IMR-90 (cell line): ENCODE results near the gene VAC14. TPM values are rescaled to one million over a fixed set of nuclear protein-coding genes. Genes with fewer than 3 reads are reported as not detected.

Experiments
- ATAC-seq: fragments of 200-7000 bp; cut with Tn5 transposase; 2 replicates; pipeline ENCODE4 v1.9.1; 2020; ENCODE audit warnings: low read depth, mild to moderate bottlenecking, moderate library complexity
- BruUV-seq: library from RNA; stranded (reverse); fragments of 400-500 nt; replicated peaks from 2 replicates; lab custom pipeline; 2021; lab: Mats Ljungman, UMichigan
- CTCF ChIA-PET: fragments of 300-600 bp; formaldehyde crosslinking; extraction: SDS; loops from one replicate; lab custom pipeline; 2021; ENCODE audit warnings: antibody characterized with exemption; lab: Yijun Ruan, JAX
- POLR2A ChIA-PET: fragments of 300-600 bp; sonication (Branson Sonifier 250); formaldehyde crosslinking; loops from one replicate; lab custom pipeline; 2022; ENCODE audit warnings: antibody characterized with exemption; ENCODE audit not compliant: unreplicated experiment; lab: Charles Lee
- DNase-seq: peaks from one replicate; pipeline ENCODE4 v3.0.0; 2013
- H2AFZ ChIP-seq: replicated peaks from 2 replicates; pipeline ENCODE3; 2013; ENCODE audit warnings: low read length, mild to moderate bottlenecking; ENCODE audit not compliant: poor library complexity
- H2AK5ac ChIP-seq: 2 replicates; pipeline ENCODE4 v1.6.1; 2013; ENCODE audit warnings: low read depth, low read length, inconsistent platforms
- H2AK9ac ChIP-seq: replicated peaks from 2 replicates; pipeline ENCODE3; 2013; ENCODE audit warnings: mild to moderate bottlenecking, low read depth, low read length, moderate library complexity; ENCODE audit not compliant: poor library complexity
- H2BK120ac ChIP-seq: 2 replicates; pipeline ENCODE4 v1.6.1; 2013; ENCODE audit warnings: low read depth, low read length, inconsistent platforms
- H2BK15ac ChIP-seq: 3 replicates; pipeline ENCODE4 v1.6.1; 2013; ENCODE audit warnings: low read depth, low read length, inconsistent platforms
- H2BK20ac ChIP-seq: 2 replicates; pipeline ENCODE4 v1.6.1; 2013; ENCODE audit warnings: low read depth, mild to moderate bottlenecking, inconsistent platforms, low read length, moderate library complexity
- H2BK5ac ChIP-seq: 2 replicates; pipeline ENCODE4 v1.6.1; 2013; ENCODE audit warnings: mild to moderate bottlenecking, low read depth, low read length, inconsistent platforms; ENCODE audit not compliant: poor library complexity, severe bottlenecking
- H3K14ac ChIP-seq: replicated peaks from 2 replicates; pipeline ENCODE4 v1.6.1; 2013; ENCODE audit warnings: low read depth, low read length, inconsistent platforms
- H3K18ac ChIP-seq: 2 replicates; pipeline ENCODE4 v1.6.1; 2013; ENCODE audit warnings: low read depth, low read length, control low read depth
- H3K23ac ChIP-seq: 2 replicates; pipeline ENCODE4 v1.6.1; 2013; ENCODE audit warnings: low read depth, low read length, inconsistent platforms
- H3K27ac ChIP-seq: 2 replicates; pipeline ENCODE4 v1.5.1; 2013; ENCODE audit warnings: mild to moderate bottlenecking, control low read depth, low read length; ENCODE audit not compliant: insufficient read depth
- H3K27me3 ChIP-seq: 2 replicates; pipeline ENCODE4 v1.6.1; 2013; ENCODE audit warnings: low read length; ENCODE audit not compliant: control insufficient read depth, insufficient read depth
- H3K36me3 ChIP-seq: 2 replicates; pipeline ENCODE4 v1.6.1; 2013; ENCODE audit warnings: low read length, mixed read lengths; ENCODE audit not compliant: control insufficient read depth, insufficient read depth
- H3K4ac ChIP-seq: 2 replicates; pipeline ENCODE4 v1.6.1; 2013; ENCODE audit warnings: low read depth, low read length, inconsistent platforms
- H3K4me1 ChIP-seq: 2 replicates; pipeline ENCODE4 v1.6.1; 2013; ENCODE audit warnings: low read length, mixed read lengths; ENCODE audit not compliant: control insufficient read depth, insufficient read depth
- H3K4me2 ChIP-seq: 2 replicates; pipeline ENCODE4 v1.6.1; 2013; ENCODE audit warnings: low read depth, mild to moderate bottlenecking, control low read depth, low read length, moderate library complexity
- H3K4me3 ChIP-seq: 2 replicates; pipeline ENCODE4 v1.5.1; 2013; ENCODE audit warnings: low read depth, mild to moderate bottlenecking, control low read depth, low read length, moderate library complexity; ENCODE audit not compliant: insufficient read depth
- H3K56ac ChIP-seq: 2 replicates; pipeline ENCODE4 v1.6.1; 2013; ENCODE audit warnings: low read length, inconsistent platforms; ENCODE audit not compliant: insufficient read depth; ENCODE audit errors: extremely low read depth
- H3K79me1 ChIP-seq, 2 experiments: 2 replicates each; pipeline ENCODE4 v1.6.1; 2013; ENCODE audit warnings: low read length in 2 of 2, inconsistent platforms in 1 of 2, low read depth in 1 of 2
- H3K9ac ChIP-seq: 2 replicates; pipeline ENCODE4 v1.6.1; 2013; ENCODE audit warnings: low read depth, low read length, control low read depth
- H3K9me1 ChIP-seq: 2 replicates; pipeline ENCODE4 v1.6.1; 2013; ENCODE audit warnings: low read length, inconsistent platforms; ENCODE audit not compliant: insufficient read depth
- H3K9me3 ChIP-seq: 2 replicates; pipeline ENCODE4 v1.6.1; 2013; ENCODE audit warnings: low read length; ENCODE audit not compliant: control insufficient read depth, insufficient read depth
- H4K20me1 ChIP-seq: 2 replicates; pipeline ENCODE4 v1.6.1; 2013; ENCODE audit warnings: low read length, inconsistent platforms; ENCODE audit not compliant: insufficient read depth
- H4K5ac ChIP-seq: 2 replicates; pipeline ENCODE4 v1.6.1; 2013; ENCODE audit warnings: mild to moderate bottlenecking, low read depth, low read length, control low read depth
- H4K8ac ChIP-seq, 2 experiments: 2 replicates each; pipeline ENCODE4 v1.6.1; 2013; ENCODE audit warnings: low read depth in 2 of 2, low read length in 2 of 2, control low read depth in 1 of 2, inconsistent platforms in 1 of 2
- H4K91ac ChIP-seq: 2 replicates; pipeline ENCODE4 v1.6.1; 2013; ENCODE audit warnings: low read depth, low read length, inconsistent platforms; ENCODE audit not compliant: insufficient read depth
- MAFK ChIP-seq: IDR thresholded peaks from 2 replicates; pipeline ENCODE4 v1.6.1; 2012; ENCODE audit warnings: low read depth, low read length, improper control_type of control experiment
- MAZ ChIP-seq: IDR thresholded peaks from 2 replicates; pipeline ENCODE4 v1.6.1; 2012; ENCODE audit warnings: low read depth, mild to moderate bottlenecking, low read length, improper control_type of control experiment, moderate library complexity, borderline replicate concordance
- NFE2L2 ChIP-seq: fragments of 150-350 bp; IDR thresholded peaks from 2 replicates; pipeline ENCODE4 v1.6.1; 2016; ENCODE audit warnings: low read depth, mild to moderate bottlenecking, low read length
- WGBS, 2 experiments: methylation state at CpG; one replicate each; pipeline versions ENCODE4 v1.1.5 to v1.1.7; 2013; ENCODE audit warnings: missing lambda C conversion rate in 2 of 2; ENCODE audit not compliant: insufficient read length in 1 of 2; ENCODE audit errors: extremely low coverage in 2 of 2; 5-methylcytosine and 5-hydroxymethylcytosine counted together
- dilution Hi-C: fragments of 300-500 bp; cut with HindIII; formaldehyde crosslinking; loops from one replicate; pipeline ENCODE4 v1.14.3; 2018; ENCODE audit warnings: low sequenced_read_pairs; ENCODE audit not compliant: unreplicated experiment
- in situ Hi-C: fragments of 300-500 bp; cut with MboI; formaldehyde crosslinking; loops from 3 replicates; pipeline ENCODE4 v1.14.3; 2019; ENCODE audit warnings: low sequenced_read_pairs, inconsistent platforms, mixed read lengths
- intact Hi-C: fragments of 100-400 bp; cut with micrococcal nuclease; formaldehyde crosslinking; loops from 2 replicates; pipeline ENCODE4 v1.10.0; 2022
- polyA plus RNA-seq, 3 experiments: library from polyadenylated mRNA; depleted of rRNA; stranded (reverse); fragments of >200 nt; gene quantifications; 2 replicates each; pipeline ENCODE4 v1.2.3, GENCODE V29; 2012; ENCODE audit warnings: low replicate concordance in 1 of 3
- total RNA-seq: library from RNA; depleted of rRNA; stranded (reverse); fragments of >200 nt; gene quantifications from 2 replicates; pipeline ENCODE4 v1.2.3, GENCODE V29; 2012

Gene VAC14
- total and polyA plus RNA-seq, 2 of the 4 experiments (the other 2 are of a cell fraction) = 21.1 to 40.2 TPM

DNA sequence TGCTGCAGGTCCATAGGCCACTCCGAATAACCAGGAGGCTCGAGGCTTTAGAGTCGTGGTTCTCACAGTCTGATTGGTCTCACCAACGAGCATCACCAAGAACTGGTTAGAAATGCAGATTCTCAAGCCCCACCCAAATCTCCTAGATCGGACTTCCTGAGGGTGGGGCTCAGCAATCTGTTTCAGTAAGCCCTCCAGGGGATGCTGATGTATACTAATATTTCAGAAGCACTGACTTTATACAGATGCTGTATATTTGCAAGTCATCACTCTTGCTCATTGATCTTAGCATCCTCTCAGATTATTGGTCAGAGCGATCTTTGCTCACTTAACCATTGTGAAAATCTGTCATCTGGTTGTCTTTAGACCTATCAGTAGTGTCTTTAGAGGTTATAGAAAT, 4.4 kb upstream of the VAC14 start:
- Histone ChIP-seq H3K9ac (no peak overlapping the region), H3K4me2 (no peak overlapping the region), H2BK15ac (peak overlapping the region; percentile 82; the same call in 1 of the 3 replicates), H2BK120ac (peak overlapping the region; percentile 97), H3K18ac (peak overlapping the region; percentile 94; the same call in 1 of the 2 replicates), H4K91ac (no peak overlapping the region), H2AK9ac (no peak overlapping the region), H3K27ac (0 out of 2 replicates have a peak overlapping the region, but pooled peaks have one; percentile 1), H3K23ac (0 out of 2 replicates have a peak overlapping the region, but pooled peaks have one; percentile 95), H3K4me1 (peaks cover 8% of the 10 kb centered on the region; the same call in 1 of the 2 replicates), H3K9me3 (peaks cover 5% of the 10 kb centered on the region; the same call in 1 of the 2 replicates), H4K5ac (peak overlapping the region; percentile 92; the same call in 1 of the 2 replicates), H3K4me3 (no peak overlapping the region), H3K56ac (no peak overlapping the region), H2BK5ac (peak overlapping the region; percentile 99), H3K27me3 (no peaks in the 10 kb centered on the region; the same call in 1 of the 2 replicates), H4K8ac (peak overlapping the region; percentile 92 to 94; a peak in 2 of 4 replicates), H3K36me3 (no peaks in the 10 kb centered on the region), H2BK20ac (peak overlapping the region; percentile 97; the same call in 1 of the 2 replicates), H2AK5ac (peak overlapping the region; percentile 20; the same call in 1 of the 2 replicates), H4K20me1 (no peaks in the 10 kb centered on the region), H2AFZ (no peak overlapping the region), H3K9me1 (peaks cover 10% of the 10 kb centered on the region), H3K4ac (peak overlapping the region; percentile 91; the same call in 1 of the 2 replicates), H3K14ac (peak overlapping the region; percentile 93), H3K79me1 (peaks cover 2 to 6% of the 10 kb centered on the region in 2 experiments; a peak in 2 of 4 replicates)
- DNase-seq (peak; percentile 11), ATAC-seq (no peak)
- no TSS peak for BruUV-seq
- WGBS, 2 experiments = no CpG with 5 or more reads among the region's 6 CpGs
- dilution Hi-C loops = no loop called here
- CTCF ChIA-PET = no interaction called here
- TF ChIP-seq MAFK (0 out of 2 replicates have a peak, but pooled peaks have one; percentile 12), MAZ (no peak), NFE2L2 (0 out of 2 replicates have a peak, but pooled peaks have one; percentile 25)
- intact Hi-C loops = no loop called here
- in situ Hi-C loops = no loop called here
- POLR2A ChIA-PET = no interaction called here
